Thyroid gland (tissue), 4 donors: ENCODE measurements around the gene RIC3.

Experiments used
- POLR2A ChIP-seq, 2 donors: fragments of 450-650 bp; IDR thresholded peaks; one replicate each; pipeline ENCODE4 v1.6.1; 2017; ENCODE audit warnings: antibody characterized with exemption in 2 of 2, mild to moderate bottlenecking in 2 of 2, moderate library complexity in 1 of 2
- TF ChIP-seq, protein P1 (sequence below), 6 experiments: fragments of 200-600 bp in 3 of 6; fragments of 450-650 bp in 3 of 6; sonication (generic) in 3 of 6; IDR thresholded peaks; one replicate each; pipeline ENCODE4 v1.5.1; 2016 to 2019; ENCODE audit warnings: antibody characterized with exemption in 6 of 6, mild to moderate bottlenecking in 2 of 6, inconsistent platforms in 1 of 6, moderate library complexity in 1 of 6

DNA sequence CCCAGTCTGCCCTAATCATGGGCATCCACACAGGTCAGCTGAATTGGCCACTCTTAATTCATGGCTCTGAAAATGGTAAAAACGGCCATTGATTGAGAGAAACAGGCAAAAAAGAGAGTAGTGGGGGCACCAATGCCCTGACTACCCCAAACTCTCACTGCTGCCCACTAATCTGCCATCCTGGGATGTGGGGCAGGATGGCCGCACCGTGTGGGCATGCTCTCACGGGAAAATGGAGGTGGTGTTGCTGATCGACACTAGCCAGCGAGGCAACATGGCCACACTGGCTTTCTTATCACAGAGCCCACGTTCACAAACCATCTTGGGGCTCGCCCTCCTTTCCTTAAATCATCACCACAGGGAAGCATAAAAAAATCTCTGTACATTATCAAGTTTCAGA, 99.1 kb downstream of the RIC3 start:
- TF ChIP-seq, protein P1, sequence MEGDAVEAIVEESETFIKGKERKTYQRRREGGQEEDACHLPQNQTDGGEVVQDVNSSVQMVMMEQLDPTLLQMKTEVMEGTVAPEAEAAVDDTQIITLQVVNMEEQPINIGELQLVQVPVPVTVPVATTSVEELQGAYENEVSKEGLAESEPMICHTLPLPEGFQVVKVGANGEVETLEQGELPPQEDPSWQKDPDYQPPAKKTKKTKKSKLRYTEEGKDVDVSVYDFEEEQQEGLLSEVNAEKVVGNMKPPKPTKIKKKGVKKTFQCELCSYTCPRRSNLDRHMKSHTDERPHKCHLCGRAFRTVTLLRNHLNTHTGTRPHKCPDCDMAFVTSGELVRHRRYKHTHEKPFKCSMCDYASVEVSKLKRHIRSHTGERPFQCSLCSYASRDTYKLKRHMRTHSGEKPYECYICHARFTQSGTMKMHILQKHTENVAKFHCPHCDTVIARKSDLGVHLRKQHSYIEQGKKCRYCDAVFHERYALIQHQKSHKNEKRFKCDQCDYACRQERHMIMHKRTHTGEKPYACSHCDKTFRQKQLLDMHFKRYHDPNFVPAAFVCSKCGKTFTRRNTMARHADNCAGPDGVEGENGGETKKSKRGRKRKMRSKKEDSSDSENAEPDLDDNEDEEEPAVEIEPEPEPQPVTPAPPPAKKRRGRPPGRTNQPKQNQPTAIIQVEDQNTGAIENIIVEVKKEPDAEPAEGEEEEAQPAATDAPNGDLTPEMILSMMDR (IDR thresholded peaks at IDR 0.05), result no peak
- TF ChIP-seq POLR2A (IDR thresholded peaks at IDR 0.05), result no peak
